Prostate gland (tissue), 2 donors: ENCODE measurements around the gene TSKS.

Experiments used
- POLR2AphosphoS5 ChIP-seq: sonication (generic); formaldehyde crosslinking; IDR thresholded peaks from one replicate; pipeline ENCODE4 v1.6.1; 2017; ENCODE audit warnings: antibody characterized with exemption
- TF ChIP-seq, protein P1 (sequence below), 4 experiments: fragments of 200-600 bp in 2 of 4; fragments of 450-650 bp in 2 of 4; sonication (generic) in 2 of 4; IDR thresholded peaks; 1 replicate in 3 of 4; 2 replicates in 1 of 4; pipeline ENCODE4 v1.5.1; 2016 to 2019; ENCODE audit warnings: antibody characterized with exemption in 4 of 4, mild to moderate bottlenecking in 2 of 4, moderate library complexity in 2 of 4

DNA sequence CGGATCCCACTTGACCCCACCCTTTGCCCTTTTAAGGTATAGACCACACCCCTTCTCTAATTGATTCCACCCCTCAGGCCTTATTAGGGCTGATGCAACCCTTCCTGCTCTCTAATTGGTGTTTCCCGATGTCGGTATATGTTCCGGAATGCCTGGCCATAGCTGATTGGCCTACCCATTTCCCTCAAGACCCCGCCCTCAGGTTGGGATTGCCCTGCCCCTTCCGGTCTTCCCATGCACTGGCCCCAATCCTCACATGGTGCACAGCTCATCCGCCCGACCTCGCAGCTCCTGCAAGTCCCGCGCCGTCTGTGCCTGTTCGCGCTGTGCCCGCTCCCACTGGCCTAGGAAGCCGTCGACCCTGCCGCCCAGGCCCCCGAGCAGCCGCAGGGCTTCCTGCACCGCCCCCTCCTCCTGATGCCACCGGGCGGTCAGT lies 18.1 kb downstream of the TSKS start:
- no peak for TF ChIP-seq POLR2AphosphoS5
- TF ChIP-seq, protein P1, sequence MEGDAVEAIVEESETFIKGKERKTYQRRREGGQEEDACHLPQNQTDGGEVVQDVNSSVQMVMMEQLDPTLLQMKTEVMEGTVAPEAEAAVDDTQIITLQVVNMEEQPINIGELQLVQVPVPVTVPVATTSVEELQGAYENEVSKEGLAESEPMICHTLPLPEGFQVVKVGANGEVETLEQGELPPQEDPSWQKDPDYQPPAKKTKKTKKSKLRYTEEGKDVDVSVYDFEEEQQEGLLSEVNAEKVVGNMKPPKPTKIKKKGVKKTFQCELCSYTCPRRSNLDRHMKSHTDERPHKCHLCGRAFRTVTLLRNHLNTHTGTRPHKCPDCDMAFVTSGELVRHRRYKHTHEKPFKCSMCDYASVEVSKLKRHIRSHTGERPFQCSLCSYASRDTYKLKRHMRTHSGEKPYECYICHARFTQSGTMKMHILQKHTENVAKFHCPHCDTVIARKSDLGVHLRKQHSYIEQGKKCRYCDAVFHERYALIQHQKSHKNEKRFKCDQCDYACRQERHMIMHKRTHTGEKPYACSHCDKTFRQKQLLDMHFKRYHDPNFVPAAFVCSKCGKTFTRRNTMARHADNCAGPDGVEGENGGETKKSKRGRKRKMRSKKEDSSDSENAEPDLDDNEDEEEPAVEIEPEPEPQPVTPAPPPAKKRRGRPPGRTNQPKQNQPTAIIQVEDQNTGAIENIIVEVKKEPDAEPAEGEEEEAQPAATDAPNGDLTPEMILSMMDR (IDR thresholded peaks at IDR 0.05): no peak
